ENCODE results near the gene DYNC2H1. TPM values are rescaled to one million over a fixed set of nuclear protein-coding genes. Genes with fewer than 3 reads are reported as not detected.

The DYNC2H1 gene
- 10 to 100 TPM; 15.8 to 24.1 TPM for total RNA-seq
- long read RNA-seq, donor 1, partial matches to known transcripts, result 3 of 4 reads
- long read RNA-seq, donor 1, other reads (novel, unspliced or antisense), result 1 of 4 reads
- long read RNA-seq, donor 2, partial matches to known transcripts, result 4 of 5 reads
- long read RNA-seq, donor 2, other reads (novel, unspliced or antisense), result 1 of 5 reads

GRCh38 chr11:103108933-103109817, at the start of gene DYNC2H1:
Gene DYNC2H1, plus strand, starts transcription at chr11:103109426. Its CDS starts 149 bp downstream, at chr11:103109575.
- intact Hi-C loops (cut with DNase I), result no loop called here
- DNase-seq (ENCODE audit: low spot score), result peak; percentile 96

DNA sequence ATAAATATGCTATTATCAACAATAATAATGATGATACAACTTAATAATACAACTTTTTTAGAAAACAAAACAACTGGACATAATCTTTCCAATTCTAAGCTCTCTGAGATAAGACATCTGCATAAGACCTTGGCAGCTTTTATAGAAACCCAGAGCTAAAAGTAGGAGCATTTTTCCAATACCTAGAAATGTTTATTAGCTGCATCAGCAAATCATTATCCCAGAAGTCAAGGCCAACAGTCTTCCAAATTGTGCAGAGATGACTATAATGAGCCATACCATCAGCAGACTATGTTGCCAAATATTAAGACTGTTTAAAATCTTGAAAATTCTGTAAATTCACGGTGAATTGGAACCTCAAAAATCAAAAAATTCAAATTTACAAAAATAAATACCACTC, 47.6 kb upstream of the DYNC2H1 start:
- DNase-seq (ENCODE audit: low spot score), result no peak
- intact Hi-C loops (cut with DNase I), result no loop called here

DNA sequence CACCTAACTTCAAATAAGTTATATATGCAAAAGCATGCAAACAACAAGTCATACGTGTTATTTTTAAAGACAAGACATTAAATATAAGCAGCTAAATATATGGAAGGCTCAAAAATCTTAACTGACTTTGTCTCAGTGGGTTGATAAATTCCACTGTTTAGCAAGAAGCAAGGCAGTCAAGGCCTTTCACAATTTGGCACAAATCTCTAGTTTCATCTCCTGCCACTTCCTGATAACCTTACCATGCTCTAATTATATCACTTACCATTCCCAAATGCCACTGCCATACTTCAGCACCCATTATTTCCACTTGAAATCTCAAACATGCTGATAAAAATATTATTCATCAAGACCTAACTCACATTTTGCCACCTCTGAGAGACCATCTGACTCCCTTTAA, 42.1 kb upstream of the DYNC2H1 start:
- DNase-seq (ENCODE audit: low spot score), result no peak
- intact Hi-C loops (cut with DNase I), result no loop called here

DNA sequence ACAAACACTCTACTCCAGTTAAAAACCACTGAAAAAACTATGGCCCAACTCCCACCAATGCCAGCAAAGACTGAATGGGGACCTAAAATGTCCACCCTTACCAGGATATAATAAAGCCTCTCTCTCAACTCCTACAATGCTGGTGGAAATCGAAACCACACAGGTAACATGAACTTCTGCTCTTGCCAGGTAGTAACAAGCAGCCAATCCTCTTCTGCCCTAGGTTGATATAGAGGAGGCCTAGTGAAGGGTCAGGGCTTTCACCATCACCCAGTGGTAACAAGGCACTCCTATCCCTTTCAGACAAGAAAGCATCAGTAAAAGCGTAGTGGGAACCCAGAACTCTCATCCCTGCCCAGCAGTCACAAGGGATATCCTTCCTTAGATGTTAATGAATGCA, 39.9 kb upstream of the DYNC2H1 start:
- intact Hi-C loops (cut with DNase I), result no loop called here
- no peak for DNase-seq (ENCODE audit: low spot score)

DNA sequence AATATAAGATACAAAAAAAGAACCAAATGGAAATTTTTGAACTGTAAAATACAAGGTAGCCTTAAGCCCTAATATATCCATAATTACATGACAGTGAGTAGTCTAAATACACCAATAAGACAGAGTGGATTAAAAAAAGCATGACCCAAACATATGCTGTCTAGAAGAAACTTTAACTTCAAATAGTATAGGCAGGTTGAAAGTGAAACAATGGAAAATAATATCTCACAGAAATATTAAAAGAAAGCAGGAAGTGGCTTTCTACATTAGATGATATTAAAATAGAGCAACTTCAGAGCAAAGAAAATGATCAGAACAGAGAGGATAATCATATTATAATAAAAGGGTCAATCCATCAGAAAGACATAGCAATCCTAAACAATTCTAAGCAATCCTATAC, 39.1 kb upstream of the DYNC2H1 start:
- intact Hi-C loops (cut with DNase I), result no loop called here
- DNase-seq (ENCODE audit: low spot score), result no peak

DNA sequence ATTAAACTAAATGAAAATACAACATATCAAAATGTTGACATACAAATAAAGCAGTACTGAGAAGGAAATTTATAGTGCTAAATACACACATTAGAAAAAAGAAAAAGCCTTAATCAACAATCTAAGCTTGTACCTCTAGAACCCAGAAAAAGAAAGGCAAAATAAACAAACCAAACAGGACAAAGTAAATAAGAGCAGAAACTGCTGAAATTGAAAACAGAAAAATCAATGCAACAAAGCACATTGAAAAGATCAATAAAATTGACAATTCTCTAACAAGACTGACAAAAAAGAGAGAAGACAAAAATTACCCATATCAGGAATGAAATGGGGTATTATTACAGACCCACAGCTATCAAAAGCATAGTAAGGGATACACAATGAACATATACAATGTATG, 38.2 kb upstream of the DYNC2H1 start:
- intact Hi-C loops (cut with DNase I), result no loop called here
- no peak for DNase-seq (ENCODE audit: low spot score)

DNA sequence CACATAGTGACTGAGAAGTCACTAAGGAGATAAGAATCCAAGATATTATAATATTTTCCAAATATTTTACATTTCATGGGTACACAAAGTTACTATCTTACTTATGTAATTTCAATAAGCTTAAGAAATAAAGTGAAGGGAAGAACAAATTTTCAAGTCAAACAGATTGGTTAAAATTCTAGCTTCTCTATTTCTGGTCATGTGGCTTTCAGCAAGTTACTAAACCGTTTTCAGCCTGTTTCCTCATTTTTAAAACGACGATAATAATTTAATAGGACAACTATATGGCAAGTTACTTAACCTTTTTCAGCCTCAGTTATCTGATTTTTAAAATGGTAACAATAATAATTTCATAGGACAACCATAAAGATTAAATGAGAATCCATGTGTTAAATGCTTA, 32.9 kb upstream of the DYNC2H1 start:
- no peak for DNase-seq (ENCODE audit: low spot score)
- intact Hi-C loops (cut with DNase I), result no loop called here

DNA sequence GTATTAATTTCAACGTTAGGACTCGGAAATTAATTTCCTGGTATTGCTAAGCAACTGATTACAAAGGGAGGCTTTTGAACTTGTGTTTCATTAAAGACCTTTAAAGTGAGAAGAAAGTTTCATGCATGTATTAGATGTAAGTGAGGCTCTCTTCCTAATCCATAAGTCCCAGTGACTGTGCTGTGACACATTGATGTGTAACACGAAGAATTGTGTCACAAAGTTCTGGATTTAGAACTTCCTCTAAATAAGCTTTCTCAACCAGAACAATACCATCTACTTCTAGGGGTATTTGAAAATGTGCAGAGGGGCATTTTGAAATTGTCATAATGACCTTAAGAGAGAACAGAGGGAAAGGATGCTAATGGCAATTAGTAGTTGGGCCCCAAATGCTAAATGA, 31.7 kb upstream of the DYNC2H1 start:
- intact Hi-C loops (cut with DNase I), result no loop called here
- DNase-seq (ENCODE audit: low spot score), result no peak

DNA sequence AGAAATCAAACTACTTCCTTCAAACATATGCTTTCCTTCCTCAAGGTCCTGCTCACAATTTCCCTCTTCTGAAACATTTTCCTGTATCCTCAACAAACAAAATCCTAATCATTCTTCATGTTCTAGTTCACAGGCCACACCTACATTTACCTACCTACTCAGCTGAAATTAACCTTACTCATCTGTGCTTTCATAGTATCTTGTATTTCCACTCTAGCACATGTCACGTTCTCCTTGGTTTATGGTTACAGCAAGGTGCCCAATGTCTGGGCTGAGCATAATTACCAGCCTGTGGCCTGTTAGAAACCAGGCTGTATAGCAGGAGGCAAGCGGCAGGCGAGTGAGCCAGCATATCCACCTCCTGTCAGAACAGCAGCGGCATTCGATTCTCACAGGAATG, 30.5 kb upstream of the DYNC2H1 start:
- DNase-seq (ENCODE audit: low spot score), result no peak
- intact Hi-C loops (cut with DNase I), result no loop called here

GRCh38 chr11:103079833-103080232, 29.4 kb upstream of the DYNC2H1 start:
- intact Hi-C loops (cut with DNase I), result no loop called here
- no peak for DNase-seq (ENCODE audit: low spot score)

DNA sequence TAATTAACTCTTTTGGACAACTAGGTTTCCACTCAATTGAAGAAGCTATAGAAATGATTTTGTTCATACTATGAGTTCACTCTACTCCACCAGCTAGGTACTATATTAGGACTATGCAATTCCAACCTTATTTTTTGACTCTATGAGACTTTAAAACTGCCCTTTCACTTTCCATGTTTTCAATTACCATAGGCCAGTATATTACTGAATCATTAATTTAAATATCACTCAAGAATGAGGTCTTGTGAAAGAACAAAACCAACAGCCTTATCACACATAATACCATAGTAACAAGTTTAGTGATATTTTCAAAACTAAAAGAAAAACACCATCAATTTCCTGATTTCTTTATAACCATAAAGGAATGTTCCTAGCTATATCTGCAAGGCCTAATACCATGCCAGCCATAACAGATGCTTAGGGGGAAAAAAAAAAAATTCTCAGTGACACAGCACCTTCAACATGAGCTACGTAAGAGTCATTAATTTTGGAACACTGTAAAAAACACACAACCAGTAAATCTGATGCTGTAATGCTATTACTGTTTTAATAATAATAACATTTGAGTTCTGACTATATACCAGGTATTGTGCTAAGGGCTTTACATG, 23.4 kb upstream of the DYNC2H1 start:
- no peak for DNase-seq (ENCODE audit: low spot score)
- intact Hi-C loops (cut with DNase I), result no loop called here

- intact Hi-C loops (cut with DNase I), result no loop called here
- DNase-seq (ENCODE audit: low spot score), result no peak
These were observed 22.8 kb upstream of the DYNC2H1 start for GRCh38 chr11:103086461-103086860.

DNA sequence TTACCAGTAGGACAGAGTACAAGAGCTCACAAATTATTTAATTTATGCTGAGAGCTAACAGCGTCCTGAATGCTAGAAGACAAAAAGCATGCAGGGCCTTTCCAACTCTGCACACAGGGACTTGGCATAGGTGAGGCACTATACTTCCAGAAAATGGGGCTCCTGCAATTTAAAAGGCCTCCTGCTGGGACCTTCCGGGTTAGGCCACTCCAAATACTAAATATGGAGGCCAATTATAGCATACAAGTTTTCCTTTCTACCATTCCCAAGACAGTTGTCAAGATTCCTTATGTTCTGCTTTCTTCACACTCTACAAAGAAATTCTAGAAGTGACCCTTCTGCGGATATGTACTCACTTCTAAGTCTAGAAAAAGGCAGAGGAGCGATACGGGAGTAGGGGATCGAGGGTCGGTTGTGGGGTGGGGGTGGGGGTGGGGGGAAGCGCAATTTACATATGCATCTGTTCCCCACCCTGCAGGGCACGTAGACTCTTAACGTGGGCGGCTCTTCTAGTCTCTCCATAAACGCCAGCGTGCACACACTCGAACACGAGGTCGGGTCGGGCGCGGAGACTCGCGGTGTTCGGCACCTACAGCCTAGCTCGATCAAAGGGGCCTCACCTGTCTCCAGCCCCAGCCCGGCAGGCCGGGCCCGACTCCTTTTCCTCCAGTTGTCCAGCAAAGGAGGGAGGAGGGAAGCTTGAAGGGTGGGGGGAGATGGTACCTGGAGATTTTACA, 18.0 kb upstream of the DYNC2H1 start:
- intact Hi-C loops (cut with DNase I), result no loop called here
- peak; percentile 81 for DNase-seq (ENCODE audit: low spot score)

DNA sequence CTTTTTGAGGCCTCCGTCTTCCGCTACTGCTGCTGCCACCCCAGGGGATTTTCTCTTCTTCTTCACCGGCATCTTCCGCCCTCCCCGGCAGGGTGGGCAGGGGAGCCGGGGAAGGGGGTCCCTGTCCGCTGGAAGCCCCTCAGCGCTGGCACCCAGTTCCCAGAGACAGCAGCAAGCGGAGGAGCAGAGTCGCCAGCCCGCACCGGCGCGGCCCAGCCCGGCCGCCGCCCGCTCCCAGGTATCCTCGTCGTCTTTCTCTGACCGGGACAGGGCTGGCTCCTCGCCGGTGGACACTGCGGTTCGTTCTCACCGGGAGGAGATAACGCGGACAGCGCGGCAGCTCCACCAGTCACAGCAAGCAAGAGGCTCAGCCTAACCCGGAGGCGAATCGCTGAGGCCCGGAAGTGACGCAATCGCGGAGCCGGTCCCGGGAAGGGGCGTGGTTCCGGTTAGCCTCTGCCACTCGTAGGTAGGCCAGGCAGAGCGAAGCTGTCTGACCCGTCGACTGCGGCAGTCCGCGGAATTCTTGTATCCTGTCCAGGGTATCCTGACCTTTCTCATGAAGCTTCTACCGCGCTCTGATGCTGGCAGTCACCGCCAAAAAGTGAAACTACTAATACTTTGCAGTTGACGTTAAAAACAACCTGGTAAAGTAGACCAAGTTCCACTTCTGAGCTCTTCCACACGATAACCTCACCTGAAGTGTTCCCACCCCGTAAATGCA, 17.3 kb upstream of the DYNC2H1 start, which contains the start of gene DCUN1D5:
Gene DCUN1D5, minus strand, starts transcription at position 360 of the 724 bp plus-strand sequence. Its CDS starts 288 bp downstream, at position 72.
- intact Hi-C loops (cut with DNase I), result no loop called here
- peak; percentile 99 for DNase-seq (ENCODE audit: low spot score)

- no peak for DNase-seq (ENCODE audit: low spot score)
- intact Hi-C loops (cut with DNase I), result no loop called here
These were observed 11.9 kb upstream of the DYNC2H1 start for GRCh38 chr11:103097279-103097678.

GRCh38 chr11:103109818-103110388, 677 bp downstream of the DYNC2H1 start:
- intact Hi-C loops (cut with DNase I), result no loop called here
- peak; percentile 71 for DNase-seq (ENCODE audit: low spot score)

GRCh38 chr11:103110391-103110790, 1.2 kb downstream of the DYNC2H1 start:
- intact Hi-C loops (cut with DNase I), result no loop called here
- no peak for DNase-seq (ENCODE audit: low spot score)

- intact Hi-C loops (cut with DNase I), result no loop called here
- DNase-seq (ENCODE audit: low spot score), result no peak
These were observed 2.2 kb downstream of the DYNC2H1 start for GRCh38 chr11:103111400-103111799.

DNA sequence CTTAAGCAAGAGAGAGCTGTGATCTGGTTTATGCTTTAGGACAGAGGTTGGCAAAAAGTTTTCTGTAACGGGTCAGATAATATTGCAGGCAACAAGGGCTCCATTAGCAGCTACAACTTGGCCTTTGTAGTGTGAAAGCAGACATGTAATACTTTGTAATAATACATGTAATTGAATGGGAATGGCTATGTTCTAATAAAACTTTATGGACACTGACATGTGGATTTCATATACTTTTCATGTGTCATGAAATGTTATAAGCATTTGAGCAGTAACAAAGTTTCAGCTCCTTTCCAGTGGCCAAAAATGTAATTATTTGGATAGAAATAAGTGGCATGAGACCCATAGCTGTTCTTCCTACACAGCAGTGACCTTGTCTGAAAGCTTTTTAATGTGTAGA, 3.1 kb downstream of the DYNC2H1 start:
- no peak for DNase-seq (ENCODE audit: low spot score)
- intact Hi-C loops (cut with DNase I), result no loop called here
